PFSK-1 (cell line): ENCODE measurements around the gene TMEM181.

ENCODE experiments used
- FOXP2 ChIP-seq: optimal IDR thresholded peaks from 2 replicates; pipeline ENCODE3; 2011; ENCODE audit warnings: borderline replicate concordance, control low read depth, inconsistent platforms; ENCODE audit not compliant: insufficient read depth; ENCODE audit errors: extremely low read length, extremely low read depth
- POLR2AphosphoS5 ChIP-seq: IDR thresholded peaks from 2 replicates; pipeline ENCODE4 v1.6.1; 2012; ENCODE audit warnings: low read depth, mild to moderate bottlenecking, control low read depth, low read length, moderate library complexity
- REST ChIP-seq, 2 experiments: IDR thresholded peaks; 2 replicates each; pipeline versions ENCODE4 v1.6.1 to v1.8.0; 2011 to 2012; ENCODE audit warnings: low read depth in 2 of 2, low read length in 2 of 2, control low read depth in 1 of 2, inconsistent platforms in 1 of 2, mild to moderate bottlenecking in 1 of 2, moderate library complexity in 1 of 2; ENCODE audit not compliant: insufficient read depth in 1 of 2
- SIN3A ChIP-seq: IDR thresholded peaks from 2 replicates; pipeline ENCODE4 v1.6.1; 2012; ENCODE audit warnings: mild to moderate bottlenecking, low read length, moderate library complexity, borderline replicate concordance; ENCODE audit not compliant: insufficient read depth
- TAF1 ChIP-seq: IDR thresholded peaks from 2 replicates; pipeline ENCODE4 v1.6.1; 2012; ENCODE audit warnings: low read length, control low read depth, borderline replicate concordance; ENCODE audit not compliant: insufficient read depth

GRCh38 chr6:158559338-158559894 lies 475 bp upstream of the TMEM181 start:
- TF ChIP-seq POLR2AphosphoS5 (no peak), TAF1 (no peak), SIN3A (no peak), REST (IDR thresholded peaks at IDR 0.05; ENCODE audit: insufficient read depth in 1 of 2, low read depth in 2 of 2, low read length in 2 of 2) (no peak), FOXP2 (no peak)
